Suprapubic skin (tissue), 4 donors: ENCODE data around the gene AEN.

Experiments used
- CTCF ChIP-seq, 2 donors: fragments of 200-600 bp in 1 of 2; fragments of 450-650 bp in 1 of 2; sonication (generic) in 1 of 2; IDR thresholded peaks; one replicate each; pipeline ENCODE4 v1.5.1; 2016 to 2019; ENCODE audit warnings: antibody characterized with exemption in 2 of 2, mild to moderate bottlenecking in 1 of 2, moderate library complexity in 1 of 2
- POLR2A ChIP-seq, 2 donors: fragments of 450-650 bp; IDR thresholded peaks; one replicate each; pipeline ENCODE4 v1.6.1; 2017; ENCODE audit warnings: antibody characterized with exemption in 2 of 2, mild to moderate bottlenecking in 2 of 2, moderate library complexity in 2 of 2
- POLR2AphosphoS5 ChIP-seq, 3 donors: sonication (generic); formaldehyde crosslinking; IDR thresholded peaks; one replicate each; pipeline ENCODE4 v1.6.1; 2017; ENCODE audit warnings: antibody characterized with exemption in 3 of 3

DNA sequence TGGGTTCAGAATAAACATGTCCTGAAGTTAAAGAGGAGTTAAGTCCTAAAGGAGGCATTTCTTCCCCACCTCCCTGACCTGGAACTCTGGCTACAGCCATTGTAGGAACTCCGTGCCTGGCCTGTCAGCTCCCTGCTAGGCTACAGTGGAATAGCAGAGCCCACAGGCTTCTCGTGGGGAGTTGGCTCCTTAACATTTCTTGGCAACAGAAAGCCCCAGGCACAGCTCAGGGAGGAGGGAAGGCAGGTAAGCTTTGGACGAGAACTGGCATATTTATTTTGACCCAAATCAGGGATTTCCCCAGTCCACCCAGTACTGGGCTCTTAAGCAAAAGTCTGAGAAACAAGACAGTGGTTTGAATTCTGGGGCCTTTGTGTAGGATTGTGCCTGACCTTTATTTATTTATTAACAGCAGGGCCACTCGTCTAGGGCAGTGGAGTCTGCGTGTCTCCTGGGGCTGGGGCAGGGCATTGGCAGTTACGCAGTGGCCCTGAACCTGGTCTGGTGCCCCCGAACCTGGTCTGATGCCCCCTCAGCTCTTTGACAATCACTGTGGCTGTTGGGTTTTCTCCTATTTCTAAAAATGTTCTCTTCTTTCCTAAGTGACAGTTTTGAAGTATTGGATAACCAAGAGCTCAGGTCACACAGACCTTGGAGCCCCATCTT lies 9.8 kb downstream of the AEN start:
- TF ChIP-seq CTCF (IDR thresholded peaks at IDR 0.05), result no peak
- no peak for TF ChIP-seq POLR2AphosphoS5 (IDR thresholded peaks at IDR 0.05)
- TF ChIP-seq POLR2A (IDR thresholded peaks at IDR 0.05), result no peak
